Karpas-422 (cell line): ENCODE measurements around the gene CBX1. TPM values are rescaled to one million over a fixed set of nuclear protein-coding genes. Genes with fewer than 3 reads are reported as not detected.

Experiments used
- DNase-seq: peaks from one replicate; pipeline ENCODE4 v3.0.0-alpha.2; 2015
- H2AFZ ChIP-seq: fragments of 200-600 bp; sonication (generic); 2 replicates; pipeline ENCODE4 v1.6.1; 2014; ENCODE audit warnings: antibody characterized with exemption, low read length, mixed read lengths
- H3K27ac ChIP-seq: fragments of 200-600 bp; sonication (generic); 2 replicates; pipeline ENCODE4 v1.5.1; 2014; ENCODE audit warnings: mild to moderate bottlenecking, low read length, moderate library complexity
- H3K27me3 ChIP-seq: fragments of 200-600 bp; sonication (generic); 2 replicates; pipeline ENCODE4 v1.6.1; 2014; ENCODE audit warnings: low read length, mixed read lengths
- H3K36me3 ChIP-seq: fragments of 200-600 bp; sonication (generic); 2 replicates; pipeline ENCODE4 v1.6.1; 2014; ENCODE audit warnings: low read length, mixed read lengths; ENCODE audit not compliant: insufficient read depth
- H3K4me1 ChIP-seq: fragments of 200-600 bp; sonication (generic); 2 replicates; pipeline ENCODE4 v1.6.1; 2014; ENCODE audit warnings: mild to moderate bottlenecking, low read length, mixed read lengths
- H3K4me2 ChIP-seq: fragments of 200-600 bp; sonication (generic); 2 replicates; pipeline ENCODE4 v1.6.1; 2014; ENCODE audit warnings: low read length, low read depth, mild to moderate bottlenecking; ENCODE audit not compliant: poor library complexity, severe bottlenecking
- H3K4me3 ChIP-seq: fragments of 200-600 bp; sonication (generic); 2 replicates; pipeline ENCODE4 v1.5.1; 2014; ENCODE audit warnings: mild to moderate bottlenecking, antibody characterized with exemption, low read length, mixed read lengths
- H3K79me2 ChIP-seq: fragments of 200-600 bp; sonication (generic); 2 replicates; pipeline ENCODE4 v1.6.1; 2014; ENCODE audit warnings: mild to moderate bottlenecking, low read length, mixed read lengths
- H3K9ac ChIP-seq: fragments of 200-600 bp; sonication (generic); 2 replicates; pipeline ENCODE4 v1.6.0; 2014; ENCODE audit warnings: low read length
- H3K9me2 ChIP-seq: fragments of 200-600 bp; sonication (generic), shearing (Covaris generic); replicated peaks from 2 replicates; pipeline ENCODE4 v1.6.0; 2014; ENCODE audit warnings: mild to moderate bottlenecking, low read length, moderate library complexity; ENCODE audit not compliant: insufficient read depth
- H3K9me3 ChIP-seq: fragments of 300-700, 200-600 bp; sonication (generic); 2 replicates; pipeline ENCODE4 v1.6.1; 2014; ENCODE audit warnings: low read length, mixed read lengths
- H4K20me1 ChIP-seq: fragments of 200-600 bp; sonication (generic); 2 replicates; pipeline ENCODE4 v1.6.1; 2014; ENCODE audit warnings: mild to moderate bottlenecking, antibody characterized with exemption, low read length, low read depth; ENCODE audit not compliant: insufficient read depth
- small RNA-seq: library from RNA; depleted of rRNA; stranded (forward); fragments of <200 nt; gene quantifications from one replicate; pipeline ENCODE3, GENCODE V24; 2014
- total RNA-seq: library from RNA; depleted of rRNA; stranded (reverse); fragments of >200 nt; shearing (Covaris generic); gene quantifications from 2 replicates; pipeline ENCODE4 v1.2.3, GENCODE V29; 2014; ENCODE audit warnings: low replicate concordance; rRNA removed

The CBX1 gene
- total RNA-seq, 1 experiment from 2014 or later, result 32.5 TPM

- Histone ChIP-seq H3K4me2 (no peak overlapping the region), H3K9me3 (no peaks in the 10 kb centered on the region), H3K4me1 (peaks cover 48% of the 10 kb centered on the region), H3K4me3 (no peak overlapping the region), H3K27ac (no peak overlapping the region), H3K9me2 (no peaks in the 10 kb centered on the region), H3K79me2 (no peaks in the 10 kb centered on the region), H4K20me1 (no peaks in the 10 kb centered on the region), H3K36me3 (no peaks in the 10 kb centered on the region), H3K27me3 (no peaks in the 10 kb centered on the region), H2AFZ (no peak overlapping the region), H3K9ac (no peak overlapping the region)
- DNase-seq, result no peak
These were observed 79.3 kb downstream of the CBX1 start for GRCh38 chr17:48021934-48022333.

Small RNA genes lying within 50 kb of the gene (small RNA-seq; reads per million reads assigned to genes)
- gene AC004477.2, result not detected
- gene MIR152, result 0.43 reads per million, percentile 6 among the genes with 10 or more reads in this experiment
- 0.79 reads per million, percentile 23 among the genes with 10 or more reads in this experiment for gene RNU6-1201P

Other genes with a start within 250 kb of the CBX1 start
- 3.6 and 4.4 TPM in 2 replicates for gene SP2, start 205.2 kb downstream of the CBX1 start, total RNA-seq
- gene PNPO, start 159.9 kb downstream of the CBX1 start, total RNA-seq, result 26.8 and 32.0 TPM in 2 replicates
- gene PRR15L, start 143.6 kb downstream of the CBX1 start, total RNA-seq, result 0.97 and 2.7 TPM in 2 replicates
- gene CDK5RAP3, start 130.4 kb downstream of the CBX1 start, total RNA-seq, result 213 and 402 TPM in 2 replicates
- gene COPZ2, start 63.7 kb downstream of the CBX1 start, total RNA-seq, result not detected in 2 replicates
- 48.7 and 52.7 TPM in 2 replicates for gene NFE2L1, start 53.1 kb downstream of the CBX1 start, total RNA-seq
- gene SNX11, start 6.3 kb upstream of the CBX1 start, total RNA-seq, result 14.6 and 16.4 TPM in 2 replicates